ENCODE measurements around the gene VCP.
"Not testable (repeated sequence)": the region's sequence is repeated elsewhere in the genome, so short reads cannot be mapped to it uniquely, and the experiment has no call there.

VCP gene

GRCh38 chr9:35059438-35059837 is 13.0 kb downstream of the VCP start:
- peak; percentile 54 for DNase-seq

GRCh38 chr9:35057271-35057620 is 15.2 kb downstream of the VCP start:
- DNase-seq, result peak; percentile 53

DNA sequence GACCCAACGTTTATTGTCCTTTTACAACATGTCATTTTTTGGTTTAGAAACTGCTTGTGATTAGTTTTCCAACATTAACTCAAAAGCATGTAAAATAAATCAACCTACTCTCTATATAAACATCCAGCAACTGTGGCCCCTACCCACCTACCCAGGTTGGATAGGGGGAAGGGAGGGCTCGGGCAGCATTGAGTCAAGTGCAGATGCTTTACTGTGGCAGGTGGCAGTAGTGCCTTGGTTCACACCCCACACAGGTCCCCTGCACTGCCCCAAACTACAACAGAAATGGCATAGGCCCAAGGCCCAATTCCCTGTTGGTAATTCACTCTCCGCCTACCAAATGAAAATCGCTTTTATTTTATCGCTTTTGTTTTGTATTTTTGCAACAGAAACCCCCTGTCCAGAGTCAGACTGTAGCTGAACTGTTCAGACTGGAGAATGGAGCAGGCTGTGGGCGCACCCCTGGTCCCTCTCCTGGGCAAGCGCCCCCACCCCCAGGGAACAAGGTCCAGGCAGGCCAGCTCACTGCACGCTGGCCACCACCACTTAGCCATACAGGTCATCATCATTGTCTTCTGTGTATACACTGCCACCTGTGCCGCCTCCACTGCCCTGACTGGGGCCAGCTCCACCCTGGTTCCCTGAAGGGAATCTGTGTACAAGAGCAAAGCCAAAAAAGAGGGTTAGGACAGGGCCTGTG is 15.7 kb downstream of the VCP start:
- peak; percentile 59 for DNase-seq

- DNase-seq, result peak; percentile 34
Observed at GRCh38 chr9:35054871-35055644, 17.4 kb downstream of the VCP start.

- DNase-seq, result no peak
Observed at GRCh38 chr9:35054185-35054835, 18.1 kb downstream of the VCP start.

GRCh38 chr9:35051069-35051967 is 21.1 kb downstream of the VCP start:
- peak; percentile 78 for DNase-seq

DNA sequence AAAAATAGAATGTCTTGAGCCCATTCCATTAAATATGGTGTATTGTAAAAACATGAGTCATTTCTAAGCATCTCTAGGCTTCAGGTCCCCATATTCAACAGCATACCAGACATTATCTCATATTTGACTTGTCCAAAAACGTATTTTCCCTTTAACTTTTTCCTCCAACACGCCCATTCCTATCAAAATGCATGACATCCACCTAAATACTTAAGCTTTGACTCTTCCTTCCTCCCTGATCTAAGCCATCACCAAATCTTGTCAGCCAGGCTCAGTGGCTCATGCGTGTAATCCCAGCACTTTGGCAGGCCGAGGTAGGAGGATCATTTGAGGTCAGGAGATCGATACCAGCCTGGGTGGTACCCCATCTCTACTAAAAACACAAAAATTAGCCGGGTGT is 23.9 kb downstream of the VCP start:
- no peak for DNase-seq

DNA sequence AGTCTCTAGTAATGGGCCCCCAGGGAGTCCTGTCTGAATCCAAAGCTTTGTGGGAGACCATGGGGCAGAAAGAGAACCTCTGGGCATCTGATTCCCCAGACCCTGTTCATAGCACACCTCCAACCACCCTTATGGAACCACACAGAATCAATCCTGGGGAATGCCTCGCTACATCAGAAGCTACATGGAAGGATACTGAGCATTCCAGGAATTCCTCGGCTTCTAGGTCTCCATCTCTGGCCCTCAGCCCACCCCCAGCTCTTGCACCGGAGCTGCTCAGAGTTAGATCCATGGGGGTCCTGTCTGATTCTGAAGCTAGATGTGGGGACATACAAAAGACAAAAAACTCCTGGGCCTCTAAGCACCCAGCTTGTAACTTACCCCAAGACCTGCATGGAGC is 28.4 kb downstream of the VCP start:
- no peak for DNase-seq

GRCh38 chr9:35042891-35043545 is 29.4 kb downstream of the VCP start:
- no peak for DNase-seq

DNA sequence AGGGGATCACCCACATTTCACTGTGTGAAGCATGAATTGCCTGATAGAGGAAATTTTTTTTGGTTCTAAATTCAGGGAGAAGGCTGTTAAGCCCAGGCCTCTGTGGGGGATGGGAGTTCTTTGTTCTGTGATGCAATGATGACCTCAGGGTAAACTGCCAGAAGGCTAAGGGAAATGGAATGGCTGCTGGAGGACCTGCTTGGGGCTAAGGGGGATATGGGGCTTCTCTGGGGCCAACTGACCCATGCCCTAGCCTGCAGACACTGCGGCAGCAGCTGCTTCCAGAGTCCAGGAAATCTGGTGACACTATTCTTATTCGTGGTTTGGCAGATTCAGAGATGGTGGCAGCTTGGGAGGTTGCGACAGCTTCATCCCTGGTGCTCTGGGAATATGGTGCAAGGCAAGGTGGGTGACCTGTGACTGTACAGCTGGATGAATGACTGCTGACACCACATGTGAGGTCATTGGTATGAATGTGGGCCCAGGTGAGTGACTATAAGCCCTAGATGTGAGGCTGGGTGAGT is 30.3 kb downstream of the VCP start:
- no peak for DNase-seq

DNA sequence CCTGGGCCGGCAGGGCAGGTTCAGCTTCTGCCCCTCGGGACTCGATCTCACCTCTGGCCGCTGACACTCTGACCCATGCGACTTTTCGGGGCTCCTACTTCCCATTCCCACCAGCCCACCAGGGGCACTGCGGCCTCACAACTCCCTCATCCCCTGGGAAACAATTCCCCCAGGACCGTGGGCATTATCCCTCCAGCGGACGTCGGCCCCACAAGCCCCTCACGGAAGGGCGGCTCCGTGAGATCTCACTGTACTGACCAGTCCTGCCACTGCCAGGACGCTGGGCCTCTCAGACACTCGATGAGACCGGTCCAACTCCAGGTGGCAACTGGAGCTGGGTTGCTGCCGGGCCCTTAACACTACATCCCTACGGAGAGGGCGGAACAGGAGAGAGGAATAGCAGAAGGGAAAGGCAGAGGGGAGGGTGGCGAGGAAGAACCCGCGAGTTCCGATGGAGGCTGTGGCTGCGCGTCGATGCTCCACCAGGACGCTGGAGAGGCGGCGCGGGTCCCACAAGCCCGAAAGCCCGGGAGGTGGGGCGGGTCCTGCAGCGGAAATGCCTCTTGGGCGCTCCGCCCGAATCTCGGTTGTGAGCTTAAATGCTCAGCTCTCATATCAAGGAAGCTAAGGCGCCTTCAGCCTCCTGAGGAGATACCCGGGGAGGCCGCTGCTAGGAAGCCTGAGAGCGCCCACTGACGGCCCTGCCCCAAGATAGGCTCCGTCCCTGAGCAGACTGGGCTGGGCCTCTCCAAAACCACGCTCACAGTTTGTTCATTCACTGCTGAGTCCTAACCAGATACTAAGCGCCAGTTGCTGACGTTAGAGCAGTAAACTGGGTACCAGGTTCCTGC is 36.3 kb downstream of the VCP start:
- peak; percentile 77 for DNase-seq

GRCh38 chr9:35033101-35033500 is 39.3 kb downstream of the VCP start:
- no peak for DNase-seq

DNA sequence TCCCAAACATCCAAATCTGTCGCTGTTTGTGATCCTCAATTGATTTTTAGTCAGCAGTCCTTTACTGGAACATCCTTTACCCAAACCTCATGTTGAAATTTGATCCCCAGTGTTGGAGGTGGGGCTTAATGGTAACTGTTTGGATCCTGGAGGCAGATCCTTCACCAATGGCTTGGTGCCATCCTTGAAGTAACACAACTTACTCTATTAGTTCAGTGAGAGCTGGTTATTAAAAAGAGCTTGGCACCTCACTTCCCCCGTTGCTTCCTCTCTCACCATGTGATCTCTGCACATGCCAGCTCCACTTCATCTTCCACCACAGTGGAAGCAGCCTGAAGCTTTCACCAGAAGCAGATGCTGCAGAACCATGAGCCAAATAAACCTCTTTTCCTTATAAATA is 42.6 kb downstream of the VCP start:
- no peak for DNase-seq

- DNase-seq, result no peak
Observed at GRCh38 chr9:35029241-35029640, 43.2 kb downstream of the VCP start.

DNA sequence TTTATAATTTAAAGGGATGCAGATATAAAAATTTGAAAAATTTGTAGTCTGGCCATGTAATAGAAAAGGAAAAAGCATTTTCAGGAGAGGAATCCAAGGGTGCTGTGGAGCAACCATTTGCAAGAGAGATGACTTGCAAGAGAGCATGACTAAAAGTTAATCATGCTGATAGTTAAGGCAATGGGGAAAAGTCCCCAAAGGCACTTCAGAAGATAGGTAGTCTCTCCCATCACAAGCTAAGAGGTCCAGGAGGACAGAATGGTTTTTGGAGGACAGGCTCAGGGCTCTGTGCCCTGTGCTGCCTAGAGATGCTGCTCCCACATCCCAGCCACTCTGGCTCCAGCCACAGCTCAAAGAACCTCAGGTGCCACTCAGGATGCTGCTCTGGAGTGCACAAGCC is 44.1 kb downstream of the VCP start:
- DNase-seq, result no peak

DNA sequence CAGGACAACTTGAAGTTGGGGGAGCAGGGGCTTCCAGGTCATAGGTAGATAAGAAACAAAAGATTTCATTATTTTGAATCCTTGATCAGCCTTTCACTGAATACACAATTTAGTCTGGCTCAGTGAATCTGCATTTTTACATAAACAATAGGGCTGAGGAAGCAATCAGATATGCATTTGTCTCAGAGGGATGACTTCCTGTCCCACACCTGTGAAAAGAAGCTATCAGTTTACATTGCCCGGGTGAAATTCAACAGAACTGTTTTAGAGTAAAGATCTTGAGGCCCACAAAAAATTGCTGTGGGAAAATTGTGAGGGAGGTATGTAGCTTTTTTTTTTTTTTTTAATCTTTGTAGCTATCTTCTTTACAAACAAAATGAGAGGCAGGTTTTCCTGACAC is 44.6 kb downstream of the VCP start:
- DNase-seq, result no peak

DNA sequence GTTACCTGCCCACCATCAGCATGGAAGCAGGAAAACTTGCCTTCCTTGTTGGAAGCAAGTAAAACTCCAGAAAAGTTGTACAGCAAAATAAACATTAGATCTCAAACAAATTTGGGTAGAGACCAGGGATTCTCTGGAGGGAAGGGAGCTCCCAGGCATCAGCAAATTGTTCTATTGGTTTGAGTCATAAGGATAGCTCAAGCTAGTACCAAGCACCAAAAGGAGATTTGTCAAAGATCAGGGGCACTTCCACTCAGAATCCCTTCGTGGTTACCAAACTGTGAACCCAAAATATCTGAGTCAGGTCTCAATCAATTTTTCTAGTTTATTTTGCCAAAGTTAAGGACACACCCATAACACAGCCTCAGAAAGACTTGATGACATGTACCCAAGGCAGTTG is 45.1 kb downstream of the VCP start:
- DNase-seq, result no peak

- no peak for DNase-seq
Observed at GRCh38 chr9:35026671-35027070, 45.8 kb downstream of the VCP start.

DNA sequence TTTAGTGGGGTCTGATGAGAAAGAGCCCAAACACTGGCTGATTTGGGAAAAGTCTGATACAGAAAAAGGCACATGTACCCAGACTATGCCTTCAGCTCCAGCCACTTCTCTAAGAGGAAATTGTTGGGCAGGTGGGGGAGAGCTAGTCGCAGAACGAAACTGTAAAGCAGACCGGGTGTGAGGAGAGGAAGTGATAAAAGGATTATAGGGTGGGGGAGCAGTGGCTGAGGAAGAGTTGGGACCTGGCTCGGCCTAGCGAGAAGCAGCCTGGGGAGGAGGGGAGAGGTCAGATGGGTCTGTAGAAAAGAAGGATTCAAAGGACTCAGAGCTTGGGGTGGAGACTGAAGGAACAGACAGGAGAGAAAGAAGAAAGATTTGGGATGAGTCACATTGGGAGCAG is 49.0 kb downstream of the VCP start:
- DNase-seq, result not testable (repeated sequence)

GRCh38 chr9:35014517-35014916 is 57.9 kb downstream of the VCP start:
- DNase-seq, result no peak

DNA sequence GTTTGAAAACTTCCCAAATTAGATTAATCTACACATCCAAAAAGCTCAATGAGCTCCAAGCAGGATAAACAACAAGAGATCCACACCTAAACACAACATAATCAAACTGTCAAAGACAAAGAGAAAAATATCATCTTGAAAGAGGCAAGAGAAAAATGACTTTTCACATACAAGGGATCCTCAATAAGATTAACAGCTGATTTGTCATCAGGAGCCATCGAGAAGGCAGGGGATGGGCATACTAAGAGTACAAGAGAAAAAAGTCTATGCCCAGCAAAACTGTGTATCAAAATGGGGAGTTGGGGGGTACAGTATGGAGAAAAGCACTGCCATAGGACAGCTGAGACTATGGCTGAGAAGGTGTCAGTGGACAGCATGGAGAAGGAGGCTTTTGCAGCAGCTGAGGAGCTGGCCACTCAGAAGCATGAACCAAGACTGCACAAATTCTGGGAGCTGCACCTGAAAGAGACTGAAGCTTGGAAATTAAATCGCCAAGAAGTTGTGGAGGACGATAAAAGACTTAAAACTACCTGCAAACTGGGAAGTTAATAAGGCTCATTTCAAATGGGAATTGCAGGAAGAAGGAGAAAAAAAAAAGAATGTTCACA is 62.0 kb downstream of the VCP start:
- no peak for DNase-seq
